ENCODE results near the gene SLC23A2. TPM values are rescaled to one million over a fixed set of nuclear protein-coding genes. Genes with fewer than 3 reads are reported as not detected.

The SLC23A2 gene
- total and polyA plus RNA-seq, 4 donors = 9.1 to 48.4 (median 14.7) TPM

GRCh38 chr20:4846821-4847220, 154.5 kb downstream of the SLC23A2 start (continued):
- TF ChIP-seq SP1 (IDR thresholded peaks at IDR 0.05) (no peak), EGR1 (IDR thresholded peaks at IDR 0.05; ENCODE audit: low read depth in 2 of 2) (no peak), TAF1 (conservative IDR thresholded peaks at IDR 0.05) (no peak)

DNA sequence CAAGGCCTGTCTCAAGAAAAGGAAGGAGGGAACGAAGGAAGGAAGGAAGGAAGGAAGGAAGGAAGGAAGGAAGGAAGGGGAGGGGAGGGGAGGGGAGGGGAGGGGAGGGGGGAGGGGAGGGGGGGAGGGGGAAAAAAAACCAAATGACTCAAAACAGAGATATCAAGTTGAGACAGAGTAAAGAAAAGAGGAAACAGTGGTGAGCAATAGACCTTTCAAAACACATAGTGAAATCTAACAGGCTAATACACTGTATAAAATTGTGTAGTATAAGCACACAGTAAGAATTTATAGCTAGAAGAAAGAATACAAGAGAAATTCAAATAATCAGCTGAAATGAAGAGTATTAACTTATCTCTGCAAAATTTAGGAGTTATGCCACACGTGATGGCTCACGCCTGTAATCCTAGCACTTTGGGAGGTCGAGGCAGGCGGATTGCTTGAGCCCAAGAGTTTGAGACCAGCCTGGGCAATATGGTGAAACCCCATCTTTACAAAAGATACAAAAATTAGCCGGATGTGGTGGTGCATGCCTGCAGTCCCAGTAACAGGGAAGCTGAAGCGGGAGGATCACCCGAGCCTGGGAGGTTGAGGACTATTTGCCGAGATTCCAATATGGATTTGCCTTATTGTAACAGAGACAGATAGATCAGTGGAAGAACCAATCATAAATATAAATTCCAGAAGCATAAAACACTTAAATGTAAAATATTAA, 156.4 kb downstream of the SLC23A2 start:
- TF ChIP-seq YY1 (IDR thresholded peaks at IDR 0.05) = no peak
- TF ChIP-seq RXRA (IDR thresholded peaks at IDR 0.05) = no peak
- TF ChIP-seq RAD21 (IDR thresholded peaks at IDR 0.05) = no peak
- TF ChIP-seq, protein P1, sequence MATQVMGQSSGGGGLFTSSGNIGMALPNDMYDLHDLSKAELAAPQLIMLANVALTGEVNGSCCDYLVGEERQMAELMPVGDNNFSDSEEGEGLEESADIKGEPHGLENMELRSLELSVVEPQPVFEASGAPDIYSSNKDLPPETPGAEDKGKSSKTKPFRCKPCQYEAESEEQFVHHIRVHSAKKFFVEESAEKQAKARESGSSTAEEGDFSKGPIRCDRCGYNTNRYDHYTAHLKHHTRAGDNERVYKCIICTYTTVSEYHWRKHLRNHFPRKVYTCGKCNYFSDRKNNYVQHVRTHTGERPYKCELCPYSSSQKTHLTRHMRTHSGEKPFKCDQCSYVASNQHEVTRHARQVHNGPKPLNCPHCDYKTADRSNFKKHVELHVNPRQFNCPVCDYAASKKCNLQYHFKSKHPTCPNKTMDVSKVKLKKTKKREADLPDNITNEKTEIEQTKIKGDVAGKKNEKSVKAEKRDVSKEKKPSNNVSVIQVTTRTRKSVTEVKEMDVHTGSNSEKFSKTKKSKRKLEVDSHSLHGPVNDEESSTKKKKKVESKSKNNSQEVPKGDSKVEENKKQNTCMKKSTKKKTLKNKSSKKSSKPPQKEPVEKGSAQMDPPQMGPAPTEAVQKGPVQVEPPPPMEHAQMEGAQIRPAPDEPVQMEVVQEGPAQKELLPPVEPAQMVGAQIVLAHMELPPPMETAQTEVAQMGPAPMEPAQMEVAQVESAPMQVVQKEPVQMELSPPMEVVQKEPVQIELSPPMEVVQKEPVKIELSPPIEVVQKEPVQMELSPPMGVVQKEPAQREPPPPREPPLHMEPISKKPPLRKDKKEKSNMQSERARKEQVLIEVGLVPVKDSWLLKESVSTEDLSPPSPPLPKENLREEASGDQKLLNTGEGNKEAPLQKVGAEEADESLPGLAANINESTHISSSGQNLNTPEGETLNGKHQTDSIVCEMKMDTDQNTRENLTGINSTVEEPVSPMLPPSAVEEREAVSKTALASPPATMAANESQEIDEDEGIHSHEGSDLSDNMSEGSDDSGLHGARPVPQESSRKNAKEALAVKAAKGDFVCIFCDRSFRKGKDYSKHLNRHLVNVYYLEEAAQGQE (IDR thresholded peaks at IDR 0.05) = no peak
- no peak for TF ChIP-seq TAF1 (conservative IDR thresholded peaks at IDR 0.05)
- no peak for TF ChIP-seq HNF4A (conservative IDR thresholded peaks at IDR 0.05)
- TF ChIP-seq FOXA2 (IDR thresholded peaks at IDR 0.05) = no peak
- no peak for TF ChIP-seq FOXA1 (IDR thresholded peaks at IDR 0.05)
- TF ChIP-seq EGR1 (IDR thresholded peaks at IDR 0.05; ENCODE audit: low read depth in 2 of 2) = no peak
- no peak for TF ChIP-seq CTCF (IDR thresholded peaks at IDR 0.05; ENCODE audit: low read depth, low read length, missing input control)
- no peak for TF ChIP-seq GABPA (IDR thresholded peaks at IDR 0.05 in 1 of 2, conservative IDR thresholded peaks at IDR 0.05 in 1 of 2)
- no peaks in the 10 kb centered on the region for H3K27me3 ChIP-seq (ENCODE audit: control insufficient read depth in 4 of 4, insufficient read depth in 4 of 4, low read length in 3 of 4)
- no peak overlapping the region for H3K9ac ChIP-seq (ENCODE audit: low read depth in 1 of 2, low read length in 2 of 2)
- no peak for DNase-seq (ENCODE audit: low spot score)
- no peaks in the 10 kb centered on the region for H3K36me3 ChIP-seq (ENCODE audit: control insufficient read depth in 4 of 4, insufficient read depth in 3 of 4, low read depth in 1 of 4, low read length in 3 of 4)
- H3K27ac ChIP-seq (ENCODE audit: low read depth in 1 of 2, low read length in 2 of 2) = no peak overlapping the region
- no peak overlapping the region for H3K4me3 ChIP-seq (ENCODE audit: low read depth in 1 of 3, low read length in 3 of 3)
- 88% methylated on average over 8 of the region's 9 CpGs for WGBS
- H3K9me3 ChIP-seq (ENCODE audit: control insufficient read depth in 4 of 4, low read length in 3 of 4) = no peaks in the 10 kb centered on the region
- H3K4me1 ChIP-seq (ENCODE audit: control insufficient read depth in 4 of 4, insufficient read depth in 4 of 4, low read length in 3 of 4) = no peaks in the 10 kb centered on the region

DNA sequence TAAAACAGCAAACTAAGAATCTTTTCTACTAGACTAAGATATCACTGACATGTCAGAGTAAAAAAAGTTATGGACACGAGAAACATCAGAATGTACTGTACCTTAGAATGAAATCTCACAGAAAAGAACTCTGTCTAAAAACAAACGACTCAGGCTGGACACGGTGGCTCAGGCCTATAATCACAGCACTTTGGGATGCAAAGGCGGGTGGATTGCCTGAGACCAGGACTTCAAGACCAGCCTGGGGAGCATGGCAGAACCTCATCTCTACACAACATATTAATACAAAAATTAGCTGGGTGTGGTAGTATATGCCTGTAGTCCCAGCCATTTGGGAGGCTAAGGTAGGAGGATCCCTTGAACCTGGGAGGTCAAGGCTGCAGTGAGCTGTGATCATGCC, 157.0 kb downstream of the SLC23A2 start:
- no peak for DNase-seq (ENCODE audit: low spot score)
- WGBS = 87% methylated on average over 4 of the region's 4 CpGs
- no peak for TF ChIP-seq GABPA (IDR thresholded peaks at IDR 0.05 in 1 of 2, conservative IDR thresholded peaks at IDR 0.05 in 1 of 2)
- no peak for TF ChIP-seq CTCF (IDR thresholded peaks at IDR 0.05; ENCODE audit: low read depth, low read length, missing input control)
- no peak for TF ChIP-seq HNF4G (IDR thresholded peaks at IDR 0.05)
- no peak for TF ChIP-seq FOXA1 (IDR thresholded peaks at IDR 0.05)
- no peak for TF ChIP-seq FOXA2 (IDR thresholded peaks at IDR 0.05)
- TF ChIP-seq, protein P1 (IDR thresholded peaks at IDR 0.05) = no peak
- no peak for TF ChIP-seq RAD21 (IDR thresholded peaks at IDR 0.05)
- no peak for TF ChIP-seq RXRA (IDR thresholded peaks at IDR 0.05)
- no peak for TF ChIP-seq ATF3 (IDR thresholded peaks at IDR 0.05)
- TF ChIP-seq NR2F2 (IDR thresholded peaks at IDR 0.05) = no peak
- TF ChIP-seq, protein P2, sequence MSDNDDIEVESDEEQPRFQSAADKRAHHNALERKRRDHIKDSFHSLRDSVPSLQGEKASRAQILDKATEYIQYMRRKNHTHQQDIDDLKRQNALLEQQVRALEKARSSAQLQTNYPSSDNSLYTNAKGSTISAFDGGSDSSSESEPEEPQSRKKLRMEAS (IDR thresholded peaks at IDR 0.05) = no peak
- no peak for TF ChIP-seq JUND (IDR thresholded peaks at IDR 0.05)

More for the DNA sequence above, 157.0 kb downstream of the SLC23A2 start:
- H3K9me3 ChIP-seq (ENCODE audit: control insufficient read depth in 4 of 4, low read length in 3 of 4) = no peaks in the 10 kb centered on the region
- no peak overlapping the region for H3K9ac ChIP-seq (ENCODE audit: low read depth in 1 of 2, low read length in 2 of 2)
- no peak overlapping the region for H3K27ac ChIP-seq (ENCODE audit: low read depth in 1 of 2, low read length in 2 of 2)
- H3K4me1 ChIP-seq (ENCODE audit: control insufficient read depth in 4 of 4, insufficient read depth in 4 of 4, low read length in 3 of 4) = no peaks in the 10 kb centered on the region
- no peaks in the 10 kb centered on the region for H3K27me3 ChIP-seq (ENCODE audit: control insufficient read depth in 4 of 4, insufficient read depth in 4 of 4, low read length in 3 of 4)
- no peak overlapping the region for H3K4me3 ChIP-seq (ENCODE audit: low read depth in 1 of 3, low read length in 3 of 3)
- H3K36me3 ChIP-seq (ENCODE audit: control insufficient read depth in 4 of 4, insufficient read depth in 3 of 4, low read depth in 1 of 4, low read length in 3 of 4) = no peaks in the 10 kb centered on the region

Measured in liver (tissue), 9 donors.